A673 (cell line): ENCODE data around the gene NUP188. TPM values are rescaled to one million over a fixed set of nuclear protein-coding genes. Genes with fewer than 3 reads are reported as not detected.

Source experiments
- BruUV-seq: library from RNA; stranded (reverse); fragments of 400-500 nt; replicated peaks from 2 replicates; lab custom pipeline; 2021; lab: Mats Ljungman, UMichigan
- CTCF ChIA-PET: fragments of 300-600 bp; sonication (Branson Sonifier 250); formaldehyde crosslinking; loops from one replicate; lab custom pipeline; 2022; ENCODE audit warnings: antibody characterized with exemption; lab: Charles Lee
- POLR2A ChIA-PET: fragments of 300-600 bp; sonication (Branson Sonifier 250); formaldehyde crosslinking; loops from one replicate; lab custom pipeline; 2022; ENCODE audit warnings: antibody characterized with exemption; ENCODE audit not compliant: low non-redundant PET; lab: Charles Lee
- DNase-seq: peaks from one replicate; pipeline ENCODE4 v3.0.0-alpha.2; 2015; ENCODE audit warnings: low spot score
- H3K27ac ChIP-seq: fragments of 200-600 bp; sonication (generic); 2 replicates; pipeline ENCODE4 v1.5.1; 2016; ENCODE audit warnings: mixed run types, low read depth, mild to moderate bottlenecking, mixed read lengths, antibody characterized with exemption, low read length; ENCODE audit not compliant: poor library complexity, severe bottlenecking
- H3K27me3 ChIP-seq: fragments of 200-600 bp; sonication (generic); replicated peaks from 2 replicates; pipeline ENCODE4 v1.6.1; 2017; ENCODE audit warnings: mixed run types, low read depth, mild to moderate bottlenecking, mixed read lengths, antibody characterized with exemption, low read length; ENCODE audit not compliant: insufficient read depth, poor library complexity
- H3K36me3 ChIP-seq: fragments of 200-600 bp; sonication (generic); 2 replicates; pipeline ENCODE4 v1.6.1; 2016; ENCODE audit warnings: mixed run types, mild to moderate bottlenecking, mixed read lengths, antibody characterized with exemption, low read length; ENCODE audit not compliant: insufficient read depth, poor library complexity, severe bottlenecking
- H3K4me1 ChIP-seq: fragments of 200-600 bp; sonication (generic); 2 replicates; pipeline ENCODE4 v1.6.1; 2017; ENCODE audit warnings: mixed run types, mild to moderate bottlenecking, mixed read lengths, antibody characterized with exemption, low read length; ENCODE audit not compliant: insufficient read depth, poor library complexity, severe bottlenecking
- H3K4me3 ChIP-seq: fragments of 200-600 bp; sonication (generic); 2 replicates; pipeline ENCODE4 v1.5.1; 2016; ENCODE audit warnings: low read depth, mixed run types, mild to moderate bottlenecking, mixed read lengths, low read length; ENCODE audit not compliant: poor library complexity, severe bottlenecking
- H3K9me3 ChIP-seq: fragments of 200-600 bp; sonication (generic); 2 replicates; pipeline ENCODE4 v1.6.1; 2016; ENCODE audit warnings: mixed run types, low read depth, mild to moderate bottlenecking, mixed read lengths, antibody characterized with exemption, low read length; ENCODE audit not compliant: poor library complexity, severe bottlenecking
- EZH2 ChIP-seq: fragments of 200-600 bp; sonication (generic); IDR thresholded peaks from 2 replicates; pipeline ENCODE4 v1.6.1; 2017; ENCODE audit warnings: borderline replicate concordance, low read depth, mild to moderate bottlenecking, mixed read lengths, antibody characterized with exemption, low read length; ENCODE audit not compliant: poor library complexity, severe bottlenecking
- intact Hi-C: fragments of 100-400 bp; cut with micrococcal nuclease; formaldehyde crosslinking; loops from one replicate; pipeline ENCODE4 v1.10.0; 2022; ENCODE audit not compliant: unreplicated experiment
- total RNA-seq: library from RNA; stranded (reverse); gene quantifications from 2 replicates; pipeline ENCODE4 v1.2.3, GENCODE V29; 2021
- TF ChIP-seq, protein P1 (sequence below): fragments of 300-800, 200-600 bp; sonication (generic); conservative IDR thresholded peaks from 2 replicates; pipeline ENCODE4 v1.5.1; 2017; ENCODE audit warnings: low read depth, mild to moderate bottlenecking, antibody characterized with exemption, low read length, moderate library complexity, mixed read lengths

NUP188 gene
- total RNA-seq, 1 experiment from 2014 or later: 170 TPM

DNA sequence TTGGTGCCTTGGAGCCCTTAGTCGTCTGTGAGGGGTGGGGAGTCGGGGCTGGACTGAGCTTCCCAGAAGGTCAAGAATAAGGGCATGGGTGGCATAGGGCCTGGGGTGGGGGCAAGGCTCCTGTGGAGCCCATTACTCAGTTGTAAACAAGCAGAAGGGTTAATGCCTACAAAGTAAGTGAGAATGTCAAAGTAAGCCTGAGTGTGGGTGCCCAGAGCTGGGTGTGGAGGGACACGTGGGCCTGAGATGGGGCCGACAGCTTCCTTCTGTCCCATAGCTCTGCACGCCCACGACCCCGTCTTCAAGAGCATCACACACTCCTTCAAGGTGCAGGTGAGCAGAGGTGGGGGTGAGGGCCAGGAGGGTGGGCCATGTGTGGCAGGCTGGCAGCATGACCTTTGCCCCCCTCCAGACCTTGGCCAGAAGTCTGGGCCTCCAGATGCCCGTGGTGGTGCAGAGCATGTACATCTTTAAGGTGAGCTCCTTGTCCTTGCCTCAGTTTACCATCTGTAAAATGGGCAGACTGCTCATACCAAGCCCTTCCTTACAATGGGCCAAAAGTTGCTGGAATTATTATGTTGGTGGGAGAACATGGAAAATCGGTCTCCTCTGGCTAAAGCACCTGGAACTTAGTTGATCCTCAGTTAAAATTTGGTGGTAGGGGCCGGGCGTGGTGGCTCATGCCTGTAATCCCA, 11.2 kb upstream of the NUP188 start:
- H3K4me3 ChIP-seq: no peak overlapping the region
- H3K9me3 ChIP-seq: no peaks in the 10 kb centered on the region
- CTCF ChIA-PET: no interaction called here
- H3K36me3 ChIP-seq: no peaks in the 10 kb centered on the region
- no peak for DNase-seq
- BruUV-seq: no TSS peak
- no peaks in the 10 kb centered on the region for H3K4me1 ChIP-seq
- intact Hi-C loops: no loop called here
- POLR2A ChIA-PET: no interaction called here
- H3K27ac ChIP-seq: no peak overlapping the region
- H3K27me3 ChIP-seq: no peaks in the 10 kb centered on the region
- no peak for TF ChIP-seq EZH2
- TF ChIP-seq, protein P1, sequence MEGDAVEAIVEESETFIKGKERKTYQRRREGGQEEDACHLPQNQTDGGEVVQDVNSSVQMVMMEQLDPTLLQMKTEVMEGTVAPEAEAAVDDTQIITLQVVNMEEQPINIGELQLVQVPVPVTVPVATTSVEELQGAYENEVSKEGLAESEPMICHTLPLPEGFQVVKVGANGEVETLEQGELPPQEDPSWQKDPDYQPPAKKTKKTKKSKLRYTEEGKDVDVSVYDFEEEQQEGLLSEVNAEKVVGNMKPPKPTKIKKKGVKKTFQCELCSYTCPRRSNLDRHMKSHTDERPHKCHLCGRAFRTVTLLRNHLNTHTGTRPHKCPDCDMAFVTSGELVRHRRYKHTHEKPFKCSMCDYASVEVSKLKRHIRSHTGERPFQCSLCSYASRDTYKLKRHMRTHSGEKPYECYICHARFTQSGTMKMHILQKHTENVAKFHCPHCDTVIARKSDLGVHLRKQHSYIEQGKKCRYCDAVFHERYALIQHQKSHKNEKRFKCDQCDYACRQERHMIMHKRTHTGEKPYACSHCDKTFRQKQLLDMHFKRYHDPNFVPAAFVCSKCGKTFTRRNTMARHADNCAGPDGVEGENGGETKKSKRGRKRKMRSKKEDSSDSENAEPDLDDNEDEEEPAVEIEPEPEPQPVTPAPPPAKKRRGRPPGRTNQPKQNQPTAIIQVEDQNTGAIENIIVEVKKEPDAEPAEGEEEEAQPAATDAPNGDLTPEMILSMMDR: no peak

DNA sequence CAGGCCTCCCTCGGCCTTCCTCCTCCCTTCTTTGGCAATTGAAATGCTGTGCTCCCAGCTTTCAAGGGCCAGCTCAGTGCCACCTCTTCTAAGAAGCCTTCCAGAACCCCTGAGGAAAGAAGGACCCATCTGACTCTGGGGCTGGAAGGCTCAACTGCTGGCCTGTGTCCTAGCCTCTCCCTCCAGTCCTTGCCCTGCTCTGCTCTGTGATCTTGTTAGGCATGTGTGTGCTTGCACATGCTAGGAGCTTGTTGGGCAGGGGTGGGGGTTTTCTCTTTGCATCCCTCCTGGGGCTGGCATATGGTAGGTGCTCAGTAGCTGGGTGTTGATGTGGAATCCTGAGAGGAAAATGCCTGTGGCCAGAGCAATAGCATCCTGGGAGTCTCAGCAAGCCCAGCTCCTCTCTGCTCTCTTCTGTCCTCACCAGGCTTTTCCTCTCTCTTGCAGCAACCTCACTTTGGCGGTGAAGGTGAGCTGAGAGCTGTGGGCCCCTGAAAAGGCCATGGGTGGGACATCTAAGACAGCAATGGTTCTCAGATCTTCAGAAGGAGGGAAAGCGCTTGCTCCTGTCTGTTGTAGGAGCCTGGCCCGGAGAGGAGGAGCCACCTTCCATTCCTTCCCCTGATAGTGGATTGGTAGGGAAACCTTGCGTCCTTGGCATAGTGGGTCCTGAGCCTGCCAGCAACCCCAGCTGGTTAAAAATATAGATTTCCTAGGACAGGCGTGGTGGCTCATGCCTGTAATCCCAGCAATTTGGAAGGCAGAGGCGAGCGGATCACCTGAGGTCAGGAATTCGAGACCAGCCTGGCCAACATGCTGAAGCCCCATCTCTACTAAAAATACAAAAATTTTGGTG, 10.0 kb upstream of the NUP188 start:
- no peaks in the 10 kb centered on the region for H3K36me3 ChIP-seq
- H3K4me3 ChIP-seq: no peak overlapping the region
- H3K4me1 ChIP-seq: no peaks in the 10 kb centered on the region
- no peaks in the 10 kb centered on the region for H3K27me3 ChIP-seq
- no peak overlapping the region for H3K27ac ChIP-seq
- intact Hi-C loops: no loop called here
- no TSS peak for BruUV-seq
- no peaks in the 10 kb centered on the region for H3K9me3 ChIP-seq
- ChIA-PET POLR2A (no interaction called here), CTCF (interaction anchor here (0.5 kb wide), 1 partner anchor 75 kb away, joined by 3 read pairs; no protein-coding TSS in a partner anchor)
- TF ChIP-seq EZH2: no peak
- TF ChIP-seq, protein P1: no peak
- DNase-seq: no peak

DNA sequence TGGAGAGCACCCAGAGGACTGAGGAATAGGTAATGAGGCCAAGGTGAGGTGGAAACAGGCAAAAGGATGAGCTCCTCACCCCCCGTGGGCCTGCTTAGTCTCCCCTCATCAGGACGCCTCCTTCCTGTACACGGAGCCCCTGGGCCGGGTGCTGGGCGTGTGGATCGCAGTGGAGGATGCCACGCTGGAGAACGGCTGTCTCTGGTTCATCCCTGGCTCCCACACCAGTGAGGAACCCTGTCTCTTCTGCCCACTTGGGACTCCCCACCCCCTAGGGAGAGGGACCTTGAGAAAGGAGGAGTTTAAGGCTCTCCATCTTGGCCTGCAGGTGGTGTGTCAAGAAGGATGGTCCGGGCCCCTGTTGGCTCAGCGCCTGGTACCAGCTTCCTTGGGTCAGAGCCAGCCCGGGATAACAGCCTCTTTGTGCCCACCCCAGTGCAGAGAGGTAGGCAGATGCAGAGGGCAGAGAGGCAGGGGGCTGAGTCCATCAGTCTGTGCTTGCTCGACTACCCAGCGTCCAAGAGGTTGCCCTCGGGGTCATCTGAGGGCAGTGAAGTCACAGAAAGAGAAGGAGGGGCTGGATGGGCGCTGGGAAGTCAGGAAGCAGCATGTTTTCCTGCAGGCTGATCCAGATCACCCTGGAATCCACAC, 7.1 kb upstream of the NUP188 start:
- H3K27me3 ChIP-seq: no peaks in the 10 kb centered on the region
- H3K36me3 ChIP-seq: no peaks in the 10 kb centered on the region
- no peak for DNase-seq
- H3K27ac ChIP-seq: no peak overlapping the region
- ChIA-PET POLR2A (no interaction called here), CTCF (no interaction called here)
- H3K9me3 ChIP-seq: no peaks in the 10 kb centered on the region
- BruUV-seq: no TSS peak
- TF ChIP-seq, protein P1: no peak
- TF ChIP-seq EZH2: no peak
- H3K4me1 ChIP-seq: no peaks in the 10 kb centered on the region
- H3K4me3 ChIP-seq: no peak overlapping the region
- intact Hi-C loops: no loop called here
